Pancreas (tissue), 10 donors: ENCODE measurements around the gene KIF18A. TPM values are rescaled to one million over a fixed set of nuclear protein-coding genes. Genes with fewer than 3 reads are reported as not detected.

Source experiments
- ATAC-seq, 4 donors: fragments of 200-7000 bp; cut with Tn5 transposase; one replicate each; pipeline versions ENCODE4 v1.8.0 to v1.9.1; 2020; ENCODE audit warnings: mild to moderate bottlenecking in 4 of 4, moderate library complexity in 4 of 4
- DNase-seq, 6 donors: peaks; one replicate each; pipeline ENCODE4 v3.0.0-alpha.2; 2020
- FAIRE-seq: peaks from 2 replicates; lab custom pipeline; 2012; peaks lifted over from hg19 to GRCh38; lab: Jason Lieb, UNC
- H3K27ac ChIP-seq, 4 donors: fragments of 200-600 bp; sonication (generic); 1 replicate in 3 of 4; 2 replicates in 1 of 4; pipeline versions ENCODE4 v1.5.0 to v1.8.0; 2020
- H3K27me3 ChIP-seq, 4 donors: fragments of 200-600 bp; one replicate each; pipeline ENCODE4 v1.8.0; 2021
- H3K36me3 ChIP-seq, 3 donors: fragments of 200-600 bp; sonication (generic) in 1 of 3; one replicate each; pipeline versions ENCODE4 v1.5.0 to v1.8.0; 2020 to 2021
- H3K4me1 ChIP-seq, 3 donors: fragments of 200-600 bp; one replicate each; pipeline ENCODE4 v1.8.0; 2021
- H3K4me3 ChIP-seq, 4 donors: fragments of 200-600 bp; sonication (generic) in 2 of 4; one replicate each; pipeline versions ENCODE4 v1.5.0 to v1.8.0; 2020 to 2021
- H3K9me3 ChIP-seq, 4 donors: fragments of 200-600 bp; one replicate each; pipeline ENCODE4 v1.8.0; 2021
- CTCF ChIP-seq, 4 donors: fragments of 200-600 bp; sonication (generic) in 3 of 4; IDR thresholded peaks; one replicate each; pipeline versions ENCODE4 v1.5.0 to v1.8.0; 2021; ENCODE audit warnings: antibody characterized with exemption in 4 of 4
- WGBS, 2 donors: extraction: QIAGEN DNeasy Blood & Tissue Kit; methylation state at CpG; one replicate each; pipeline ENCODE4 v1.1.7; 2013; 5-methylcytosine and 5-hydroxymethylcytosine counted together
- intact Hi-C, 3 donors: fragments of 100-400 bp; cut with DNase I; formaldehyde crosslinking; loops; one replicate each; pipeline versions ENCODE4 v1.11.1 to v1.14.2; 2022
- microRNA-seq, 2 donors: library from miRNA; unstranded; fragments of <30 nt; microRNA quantifications; one replicate each; pipeline versions ENCODE4 to v1.1.0, GENCODE V29; 2019 to 2020
- polyA plus RNA-seq, 2 donors: library from polyadenylated mRNA; stranded (reverse); fragments of 200-250 nt; gene quantifications; one replicate each; pipeline ENCODE4 v1.2.3, GENCODE V29; 2013
- total RNA-seq, 6 donors: library from RNA; stranded (reverse); fragmentation: NEBNext Ultra II Directional in 4 of 6; extraction: Animal tissue kit (Norgen Biotek cat#: 25700) in 4 of 6; gene quantifications; one replicate each; pipeline versions ENCODE4 v1.2.1 to v1.2.4, GENCODE V29; 2021 to 2023
- donor health status: healthy with polysubstance abuse.
- donor health status: DM: no; HTN: no; CAD: no; lungs with moderate emphysema.
- donor health status: DM: no; HTN: no; CAD: no.
- donor health status: control.
- donor health status: control.
- donor health status: Bipolar disorder and iron deficiency.
- donor health status: DM: yes; HTN: yes; CAD: no.
- donor health status: DM: no; HTN: no; CAD: no.
- donor health status: DM: no; HTN: no; CAD: no.
- donor health status: DM: yes; HTN: yes; CAD: no.

The KIF18A gene
- total and polyA plus RNA-seq, 8 donors = 0.04 to 1.1 (median 0.29) TPM; not detected in 1

DNA sequence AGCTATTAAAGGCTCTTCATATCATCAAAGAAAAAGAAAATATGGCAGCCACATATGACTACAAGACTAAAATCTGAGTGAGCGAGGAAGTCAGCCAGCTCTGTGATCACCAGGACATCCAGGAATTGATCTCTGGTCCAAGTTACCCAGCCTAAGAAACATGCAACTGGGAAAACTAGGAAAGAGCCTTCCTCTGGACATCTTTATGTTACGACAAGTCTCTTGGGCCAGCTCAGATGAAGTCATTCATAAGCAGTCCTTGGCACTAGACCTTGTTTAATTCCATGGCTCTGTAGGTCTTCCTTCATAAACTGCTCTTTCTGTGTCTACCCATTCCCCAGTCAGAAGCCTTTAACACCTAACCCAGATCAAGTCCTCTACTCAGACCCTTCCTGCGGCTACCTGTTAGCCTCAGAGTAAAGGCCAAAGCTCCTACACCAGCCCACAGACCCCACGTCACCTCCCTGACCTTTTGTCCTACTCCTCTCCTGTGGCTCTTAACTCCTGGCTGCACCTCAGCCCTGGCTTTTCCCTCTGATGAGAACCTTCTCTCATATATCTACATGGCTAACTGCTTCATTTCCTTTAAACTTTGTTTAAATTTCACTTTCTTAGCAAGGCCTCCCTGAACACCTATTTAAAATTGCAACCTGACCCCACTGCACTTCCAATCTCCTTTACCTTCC lies 134.0 kb downstream of the KIF18A start:
- no peaks in the 10 kb centered on the region for H3K4me1 ChIP-seq
- WGBS, 2 donors = 82 to 88% methylated on average over 4 of the region's 4 CpGs
- DNase-seq (no peak), ATAC-seq (no peak), FAIRE-seq (no peak)
- intact Hi-C loops = no loop called here
- H3K27me3 ChIP-seq = no peaks in the 10 kb centered on the region
- no peaks in the 10 kb centered on the region for H3K9me3 ChIP-seq
- H3K27ac ChIP-seq = no peak overlapping the region
- no peak for TF ChIP-seq CTCF (IDR thresholded peaks at IDR 0.05)
- H3K4me3 ChIP-seq = no peak overlapping the region
- H3K36me3 ChIP-seq = no peaks in the 10 kb centered on the region

DNA sequence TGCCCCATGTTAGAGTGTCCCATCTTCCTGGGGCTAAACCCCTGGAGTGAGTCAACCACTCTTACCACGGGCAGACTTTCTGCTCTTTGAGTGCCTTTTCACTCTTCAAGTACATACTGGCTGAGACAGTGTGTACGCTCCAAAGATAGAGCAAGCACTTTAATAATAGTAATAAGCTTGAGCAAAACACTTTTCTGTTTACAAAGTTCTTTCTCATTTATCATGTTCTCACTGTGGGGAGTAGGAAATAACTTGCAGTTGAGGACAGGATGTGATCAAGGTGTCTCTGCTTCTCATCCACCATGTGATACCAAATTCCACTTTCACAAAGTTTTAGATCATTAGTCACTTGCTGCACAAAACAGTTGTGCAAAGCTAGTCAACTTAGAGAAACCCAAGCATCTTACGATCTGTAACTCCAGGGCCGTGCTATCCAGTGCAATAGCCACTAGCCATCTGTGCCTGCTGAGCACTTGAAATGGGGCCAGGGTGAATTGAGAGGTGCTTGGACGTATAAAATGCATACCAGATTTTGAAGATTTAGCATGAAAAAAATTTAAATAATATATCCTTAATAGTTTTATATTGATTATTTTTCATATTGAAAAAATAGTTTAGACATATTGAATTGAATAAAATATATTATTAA lies 135.3 kb downstream of the KIF18A start:
- ATAC-seq = no peak

DNA sequence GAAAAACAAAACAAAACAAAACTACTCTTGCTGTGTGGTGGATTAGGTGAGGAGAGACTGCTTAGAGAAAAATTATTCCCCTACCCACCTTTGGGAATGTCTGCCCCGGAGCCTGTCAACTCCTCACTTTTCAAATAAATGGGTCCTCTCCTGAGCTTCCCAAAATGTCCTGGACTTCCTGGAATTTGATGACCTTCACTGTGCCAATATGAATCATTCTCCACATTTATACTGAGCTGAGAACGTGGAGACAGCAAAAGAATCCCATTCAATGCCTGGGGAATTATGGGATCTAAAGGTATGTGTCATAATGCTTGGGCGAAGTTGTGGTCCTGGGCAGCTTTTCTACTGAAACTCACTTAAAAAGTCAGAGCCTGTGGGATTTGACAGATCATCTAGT lies 136.8 kb downstream of the KIF18A start:
- H3K27me3 ChIP-seq = no peaks in the 10 kb centered on the region
- no peaks in the 10 kb centered on the region for H3K4me1 ChIP-seq
- WGBS, 2 donors = 79 to 88% methylated on average over 3 of the region's 3 CpGs
- H3K9me3 ChIP-seq = no peaks in the 10 kb centered on the region
- intact Hi-C loops = no loop called here
- FAIRE-seq (no peak), ATAC-seq (no peak), DNase-seq (no peak)
- no peak for TF ChIP-seq CTCF (IDR thresholded peaks at IDR 0.05)
- H3K36me3 ChIP-seq = no peaks in the 10 kb centered on the region
- H3K4me3 ChIP-seq = no peak overlapping the region
- no peak overlapping the region for H3K27ac ChIP-seq

More for the DNA sequence above, 135.3 kb downstream of the KIF18A start:
- WGBS, 2 donors = 66% methylated on average over 5 of the region's 5 CpGs
- no peak for FAIRE-seq
- DNase-seq = no peak
- no peaks in the 10 kb centered on the region for H3K27me3 ChIP-seq
- TF ChIP-seq CTCF (IDR thresholded peaks at IDR 0.05) = no peak
- H3K9me3 ChIP-seq = no peaks in the 10 kb centered on the region
- no peaks in the 10 kb centered on the region for H3K36me3 ChIP-seq
- H3K4me3 ChIP-seq = no peak overlapping the region
- intact Hi-C loops = no loop called here
- no peaks in the 10 kb centered on the region for H3K4me1 ChIP-seq
- no peak overlapping the region for H3K27ac ChIP-seq

Small RNA genes within 50 kb of the gene (microRNA-seq; reads per million reads assigned to microRNA genes)
- 0 to 0.29 reads per million in 2 donors for gene MIR610

Other genes with a start within 250 kb of the KIF18A start
- gene METTL15, start 232 bp upstream of the KIF18A start, total RNA-seq = 1 to 10 TPM; 4.5 to 8.2 (median 6.3) TPM
- gene METTL15, start 232 bp upstream of the KIF18A start, polyA plus RNA-seq = 1 to 10 TPM; 3.0 to 5.6 TPM